Kidney (tissue), 14 donors: ENCODE measurements around the gene ALLC. TPM values are rescaled to one million over a fixed set of nuclear protein-coding genes. Genes with fewer than 3 reads are reported as not detected.

Experiments used
- DNase-seq, 5 donors: peaks; one replicate each; pipeline ENCODE4 v3.0.0-alpha.2; 2013 to 2020
- FAIRE-seq: peaks from 2 replicates; lab custom pipeline; 2012; peaks lifted over from hg19 to GRCh38; lab: Jason Lieb, UNC
- H3K27ac ChIP-seq, 2 donors: one replicate each; pipeline ENCODE4 v1.7.0; 2013; ENCODE audit warnings: low read depth in 2 of 2, low read length in 2 of 2, inconsistent platforms in 1 of 2
- H3K27me3 ChIP-seq: one replicate; pipeline ENCODE4 v1.7.1; 2013; ENCODE audit warnings: low read length, inconsistent platforms; ENCODE audit not compliant: control insufficient read depth, insufficient read depth
- H3K36me3 ChIP-seq, 3 donors: one replicate each; pipeline versions ENCODE4 v1.7.0 to v1.7.1; 2013; ENCODE audit warnings: low read length in 3 of 3, control low read depth in 1 of 3, inconsistent platforms in 1 of 3; ENCODE audit not compliant: insufficient read depth in 3 of 3, control insufficient read depth in 2 of 3
- H3K4me1 ChIP-seq, 3 donors: one replicate each; pipeline versions ENCODE4 v1.7.0 to v1.7.1; 2013; ENCODE audit warnings: low read length in 3 of 3, inconsistent platforms in 1 of 3, low read depth in 1 of 3; ENCODE audit not compliant: control insufficient read depth in 2 of 3, insufficient read depth in 2 of 3
- H3K4me3 ChIP-seq, 3 donors: one replicate each; pipeline versions ENCODE4 v1.7.0 to v1.8.1; 2013; ENCODE audit warnings: low read length in 3 of 3, control low read depth in 1 of 3, inconsistent platforms in 1 of 3
- H3K9ac ChIP-seq, 3 donors: one replicate each; pipeline versions ENCODE4 v1.7.0 to v1.7.1; 2013; ENCODE audit warnings: low read length in 3 of 3, control low read depth in 1 of 3, inconsistent platforms in 1 of 3
- H3K9me3 ChIP-seq, 3 donors: one replicate each; pipeline versions ENCODE4 v1.7.0 to v1.7.1; 2013; ENCODE audit warnings: low read length in 3 of 3, control low read depth in 1 of 3, inconsistent platforms in 1 of 3; ENCODE audit not compliant: control insufficient read depth in 2 of 3, insufficient read depth in 1 of 3
- intact Hi-C: fragments of 100-400 bp; cut with DNase I; formaldehyde crosslinking; loops from one replicate; pipeline ENCODE4 v1.11.1; 2022
- polyA plus RNA-seq: library from polyadenylated mRNA; stranded (reverse); fragments of 350-450 nt; fragmentation: Illumina TruSeq; extraction: RNeasy Lipid Tissue Mini Kit (QIAGEN cat#74804); gene quantifications from one replicate; pipeline ENCODE4 v1.2.3, GENCODE V29; 2014; ENCODE audit warnings: low read depth, low replicate concordance; ENCODE audit not compliant: insufficient read depth
- total RNA-seq: library from RNA; stranded (reverse); fragmentation: NEBNext Ultra II Directional; extraction: Animal tissue kit (Norgen Biotek cat#: 25700); gene quantifications from one replicate; pipeline ENCODE4 v1.2.1, GENCODE V29; 2021
- TF ChIP-seq, protein P1 (sequence below): IDR thresholded peaks from 3 replicates; pipeline ENCODE4 v1.5.1; 2012; ENCODE audit warnings: mild to moderate bottlenecking, moderate library complexity, borderline replicate concordance; ENCODE audit not compliant: insufficient read depth; ENCODE audit errors: extremely low read depth
- donor health status: control.
- donor health status: control.
- donor health status: control.
- donor health status: control.
- donor health status: control.
- donor health status: DM: yes; HTN: yes; CAD: no.
- donor health status: Normal renal cell carcinoma (clear cell type).

The ALLC gene
- total and polyA plus RNA-seq, 2 donors from 2014 or later = 1.3 TPM; not detected in 1

DNA sequence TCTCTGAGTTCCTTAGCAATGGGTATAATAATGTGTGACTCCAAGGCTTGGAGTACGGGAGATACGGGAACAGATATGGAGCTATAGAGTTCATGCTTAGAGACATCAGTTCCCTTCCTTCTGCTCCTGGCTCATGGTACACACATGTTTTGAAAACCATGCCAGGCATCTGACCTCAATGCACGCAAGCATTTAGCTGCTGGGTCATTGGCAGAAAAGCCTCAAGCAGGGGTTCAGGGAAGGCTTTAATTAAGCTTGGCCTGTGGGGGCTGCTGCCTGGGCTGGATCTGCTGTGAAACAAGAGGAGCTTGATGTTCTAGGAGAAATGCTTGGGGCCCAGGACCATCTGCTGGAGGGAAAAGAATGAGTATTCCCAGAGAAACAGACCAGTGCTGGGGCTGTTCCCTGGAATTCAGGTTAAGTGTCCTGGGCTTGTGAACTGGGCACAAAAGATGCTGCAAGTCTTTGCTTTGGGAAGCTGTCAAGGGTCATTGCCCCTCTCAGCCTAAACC, 3.2 kb downstream of the ALLC start:
- FAIRE-seq = no peak
- TF ChIP-seq, protein P1, sequence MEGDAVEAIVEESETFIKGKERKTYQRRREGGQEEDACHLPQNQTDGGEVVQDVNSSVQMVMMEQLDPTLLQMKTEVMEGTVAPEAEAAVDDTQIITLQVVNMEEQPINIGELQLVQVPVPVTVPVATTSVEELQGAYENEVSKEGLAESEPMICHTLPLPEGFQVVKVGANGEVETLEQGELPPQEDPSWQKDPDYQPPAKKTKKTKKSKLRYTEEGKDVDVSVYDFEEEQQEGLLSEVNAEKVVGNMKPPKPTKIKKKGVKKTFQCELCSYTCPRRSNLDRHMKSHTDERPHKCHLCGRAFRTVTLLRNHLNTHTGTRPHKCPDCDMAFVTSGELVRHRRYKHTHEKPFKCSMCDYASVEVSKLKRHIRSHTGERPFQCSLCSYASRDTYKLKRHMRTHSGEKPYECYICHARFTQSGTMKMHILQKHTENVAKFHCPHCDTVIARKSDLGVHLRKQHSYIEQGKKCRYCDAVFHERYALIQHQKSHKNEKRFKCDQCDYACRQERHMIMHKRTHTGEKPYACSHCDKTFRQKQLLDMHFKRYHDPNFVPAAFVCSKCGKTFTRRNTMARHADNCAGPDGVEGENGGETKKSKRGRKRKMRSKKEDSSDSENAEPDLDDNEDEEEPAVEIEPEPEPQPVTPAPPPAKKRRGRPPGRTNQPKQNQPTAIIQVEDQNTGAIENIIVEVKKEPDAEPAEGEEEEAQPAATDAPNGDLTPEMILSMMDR = no peak
- Histone ChIP-seq H3K9me3 (no peaks in the 10 kb centered on the region), H3K9ac (no peak overlapping the region), H3K27ac (no peak overlapping the region), H3K4me1 (peaks cover 0 to 2% (median 0%) of the 10 kb centered on the region in 3 donors), H3K27me3 (no peaks in the 10 kb centered on the region), H3K36me3 (no peaks in the 10 kb centered on the region), H3K4me3 (no peak overlapping the region)
- intact Hi-C loops = no loop called here
- DNase-seq = no peak

GRCh38 chr2:3662239-3662638, 4.2 kb downstream of the ALLC start:
- Histone ChIP-seq H3K36me3 (no peaks in the 10 kb centered on the region), H3K4me1 (peaks cover 0 to 2% (median 0%) of the 10 kb centered on the region in 3 donors), H3K27ac (no peak overlapping the region), H3K27me3 (no peaks in the 10 kb centered on the region), H3K9ac (no peak overlapping the region), H3K4me3 (no peak overlapping the region), H3K9me3 (no peaks in the 10 kb centered on the region)
- no peak for FAIRE-seq
- intact Hi-C loops = no loop called here
- no peak for DNase-seq
- TF ChIP-seq, protein P1 = no peak

DNA sequence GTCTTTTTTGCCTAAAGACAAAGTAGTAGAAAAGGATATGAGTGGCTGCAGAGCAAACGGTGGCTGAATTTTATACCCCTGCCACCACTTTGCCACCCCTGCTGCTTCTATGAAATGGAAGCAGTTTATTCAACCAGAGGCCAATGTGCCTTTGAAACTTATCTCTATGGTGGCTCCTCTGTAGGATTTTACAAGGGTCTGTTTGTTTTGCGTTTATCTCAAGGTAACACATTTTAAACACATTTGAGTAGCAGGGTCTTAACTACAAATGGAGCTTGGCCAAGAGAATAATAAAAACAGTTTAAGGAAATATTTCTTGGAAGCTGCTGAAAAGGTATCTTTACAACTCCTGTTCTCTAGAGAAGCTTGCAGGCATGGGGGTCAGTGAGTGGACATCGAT, 6.1 kb downstream of the ALLC start:
- FAIRE-seq = no peak
- intact Hi-C loops = no loop called here
- TF ChIP-seq, protein P1 = no peak

DNA sequence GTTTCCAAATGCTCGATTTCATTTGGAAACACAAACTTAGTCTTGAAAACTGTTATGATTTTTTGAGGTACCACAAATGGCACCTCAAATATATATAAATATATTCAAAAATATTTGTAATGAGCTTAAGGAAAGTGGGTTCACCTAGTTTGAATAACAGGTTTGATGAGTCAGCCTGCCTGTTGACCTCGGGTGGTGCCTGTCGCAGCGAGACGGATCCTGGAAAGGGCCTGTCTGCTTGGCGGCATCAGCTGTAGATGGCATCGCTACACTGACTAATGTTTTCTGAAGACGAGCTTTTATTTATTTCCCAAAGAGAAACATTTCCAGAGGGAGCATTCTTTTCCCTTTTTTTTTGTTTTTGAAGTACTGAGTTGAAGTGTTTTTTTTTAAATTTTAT, 6.9 kb downstream of the ALLC start:
- H3K4me3 ChIP-seq = no peak overlapping the region
- FAIRE-seq (no peak), DNase-seq (no peak)
- no peak overlapping the region for H3K27ac ChIP-seq
- TF ChIP-seq, protein P1 = no peak
- no peaks in the 10 kb centered on the region for H3K9me3 ChIP-seq
- H3K27me3 ChIP-seq = no peaks in the 10 kb centered on the region
- H3K9ac ChIP-seq = no peak overlapping the region
- H3K4me1 ChIP-seq = no peaks in the 10 kb centered on the region
- H3K36me3 ChIP-seq = no peaks in the 10 kb centered on the region
- intact Hi-C loops = no loop called here

More for the DNA sequence above, 6.1 kb downstream of the ALLC start:
- Histone ChIP-seq H3K9ac (no peak overlapping the region), H3K4me3 (no peak overlapping the region), H3K27ac (no peak overlapping the region), H3K4me1 (peaks cover 0 to 2% (median 0%) of the 10 kb centered on the region in 3 donors), H3K9me3 (no peaks in the 10 kb centered on the region), H3K27me3 (no peaks in the 10 kb centered on the region), H3K36me3 (no peaks in the 10 kb centered on the region)
- DNase-seq = no peak
